Sigmoid colon (tissue), 7 donors: ENCODE results near the gene EPHA4. TPM values are rescaled to one million over a fixed set of nuclear protein-coding genes. Genes with fewer than 3 reads are reported as not detected.

Experiments used
- DNase-seq: peaks from one replicate; pipeline ENCODE4 v3.0.0-alpha.2; 2019
- H3K27ac ChIP-seq, 4 donors: fragments of 200-600 bp; sonication (generic); one replicate each; pipeline ENCODE4 v1.5.1; 2016 to 2019; ENCODE audit warnings: mild to moderate bottlenecking in 1 of 4
- H3K27me3 ChIP-seq, 3 donors: fragments of 200-600 bp; sonication (generic); one replicate each; pipeline ENCODE4 v1.5.1; 2019; ENCODE audit warnings: mild to moderate bottlenecking in 1 of 3
- H3K36me3 ChIP-seq, 4 donors: fragments of 200-600 bp; sonication (generic); one replicate each; pipeline ENCODE4 v1.5.1; 2016 to 2019
- H3K4me1 ChIP-seq, 4 donors: fragments of 200-600 bp; sonication (generic); one replicate each; pipeline ENCODE4 v1.5.1; 2017 to 2019
- H3K4me3 ChIP-seq, 4 donors: fragments of 200-600 bp; sonication (generic); one replicate each; pipeline ENCODE4 v1.5.1; 2017 to 2019; ENCODE audit warnings: mild to moderate bottlenecking in 2 of 4, moderate library complexity in 1 of 4
- H3K9me3 ChIP-seq, 4 donors: fragments of 200-600 bp in 3 of 4; sonication (generic) in 3 of 4; one replicate each; pipeline versions ENCODE4 v1.5.1 to v1.6.1; 2013 to 2019
- EP300 ChIP-seq, 4 donors: sonication (generic); formaldehyde crosslinking; IDR thresholded peaks; one replicate each; pipeline ENCODE4 v1.6.1; 2017; ENCODE audit warnings: antibody characterized with exemption in 4 of 4
- POLR2A ChIP-seq, 2 donors: fragments of 450-650 bp; IDR thresholded peaks; one replicate each; pipeline ENCODE4 v1.6.1; 2016; ENCODE audit warnings: antibody characterized with exemption in 2 of 2, mild to moderate bottlenecking in 2 of 2, moderate library complexity in 2 of 2
- POLR2AphosphoS5 ChIP-seq, 4 donors: sonication (generic); formaldehyde crosslinking; IDR thresholded peaks; one replicate each; pipeline ENCODE4 v1.6.1; 2017; ENCODE audit warnings: antibody characterized with exemption in 4 of 4
- WGBS, 2 donors: extraction: QIAGEN DNeasy Blood & Tissue Kit; methylation state at CpG; one replicate each; pipeline ENCODE4 v1.1.7; 2013; 5-methylcytosine and 5-hydroxymethylcytosine counted together
- intact Hi-C: fragments of 100-400 bp; cut with DNase I; formaldehyde crosslinking; loops from one replicate; pipeline ENCODE4 v1.15.1; 2023
- polyA plus RNA-seq, 3 donors: library from polyadenylated mRNA; stranded (reverse); fragments of 200-250 nt; gene quantifications; one replicate each; pipeline ENCODE4 v1.2.3, GENCODE V29; 2013
- total RNA-seq, 4 donors: library from RNA; depleted of rRNA; stranded (reverse); fragments of >200 nt; gene quantifications; one replicate each; pipeline ENCODE4 v1.1.0, GENCODE V29; 2016
- TF ChIP-seq, protein P1 (sequence below), 4 experiments: fragments of 450-650 bp in 3 of 4; fragments of 200-600 bp in 1 of 4; IDR thresholded peaks; one replicate each; pipeline ENCODE4 v1.5.1; 2016 to 2019; ENCODE audit warnings: antibody characterized with exemption in 4 of 4, mild to moderate bottlenecking in 3 of 4, moderate library complexity in 2 of 4
- donor health status: healthy with polysubstance abuse.
- donor health status: Bipolar disorder and iron deficiency.
- donor health status: healthy.

The EPHA4 gene
- total and polyA plus RNA-seq, 7 donors, result 1.2 to 50.7 (median 26.9) TPM

DNA sequence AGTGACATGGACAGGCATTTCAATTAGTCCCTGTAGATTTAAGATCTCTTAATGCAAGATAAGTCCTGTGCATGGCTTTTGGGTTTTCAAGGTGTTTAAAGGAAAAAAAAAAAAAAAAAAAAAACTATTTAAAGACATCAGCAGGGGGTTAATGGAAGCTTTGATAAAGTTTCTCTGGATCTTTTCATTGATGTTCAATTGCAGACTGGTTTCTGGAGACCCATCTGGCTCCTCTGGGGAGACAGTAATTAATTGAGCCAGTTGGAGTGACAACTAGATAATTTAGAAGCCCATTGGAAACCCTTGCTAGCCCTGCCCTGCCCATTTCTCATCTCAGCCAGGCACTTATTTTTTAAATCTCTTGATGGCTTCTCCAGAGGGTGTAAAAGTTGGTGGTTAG, 98.7 kb downstream of the EPHA4 start:
- Histone ChIP-seq H3K9me3 (no peaks in the 10 kb centered on the region), H3K27me3 (no peaks in the 10 kb centered on the region), H3K4me3 (no peak overlapping the region), H3K4me1 (peaks cover 0 to 32% (median 10%) of the 10 kb centered on the region in 4 donors), H3K36me3 (no peaks in the 10 kb centered on the region), H3K27ac (peak overlapping the region in 1 of 4 donors; percentile 1)
- intact Hi-C loops, result no loop called here
- TF ChIP-seq POLR2A (IDR thresholded peaks at IDR 0.05) (no peak), POLR2AphosphoS5 (IDR thresholded peaks at IDR 0.05) (no peak), EP300 (IDR thresholded peaks at IDR 0.05) (no peak)
- TF ChIP-seq, protein P1, sequence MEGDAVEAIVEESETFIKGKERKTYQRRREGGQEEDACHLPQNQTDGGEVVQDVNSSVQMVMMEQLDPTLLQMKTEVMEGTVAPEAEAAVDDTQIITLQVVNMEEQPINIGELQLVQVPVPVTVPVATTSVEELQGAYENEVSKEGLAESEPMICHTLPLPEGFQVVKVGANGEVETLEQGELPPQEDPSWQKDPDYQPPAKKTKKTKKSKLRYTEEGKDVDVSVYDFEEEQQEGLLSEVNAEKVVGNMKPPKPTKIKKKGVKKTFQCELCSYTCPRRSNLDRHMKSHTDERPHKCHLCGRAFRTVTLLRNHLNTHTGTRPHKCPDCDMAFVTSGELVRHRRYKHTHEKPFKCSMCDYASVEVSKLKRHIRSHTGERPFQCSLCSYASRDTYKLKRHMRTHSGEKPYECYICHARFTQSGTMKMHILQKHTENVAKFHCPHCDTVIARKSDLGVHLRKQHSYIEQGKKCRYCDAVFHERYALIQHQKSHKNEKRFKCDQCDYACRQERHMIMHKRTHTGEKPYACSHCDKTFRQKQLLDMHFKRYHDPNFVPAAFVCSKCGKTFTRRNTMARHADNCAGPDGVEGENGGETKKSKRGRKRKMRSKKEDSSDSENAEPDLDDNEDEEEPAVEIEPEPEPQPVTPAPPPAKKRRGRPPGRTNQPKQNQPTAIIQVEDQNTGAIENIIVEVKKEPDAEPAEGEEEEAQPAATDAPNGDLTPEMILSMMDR (IDR thresholded peaks at IDR 0.05), result no peak
- DNase-seq, result no peak

DNA sequence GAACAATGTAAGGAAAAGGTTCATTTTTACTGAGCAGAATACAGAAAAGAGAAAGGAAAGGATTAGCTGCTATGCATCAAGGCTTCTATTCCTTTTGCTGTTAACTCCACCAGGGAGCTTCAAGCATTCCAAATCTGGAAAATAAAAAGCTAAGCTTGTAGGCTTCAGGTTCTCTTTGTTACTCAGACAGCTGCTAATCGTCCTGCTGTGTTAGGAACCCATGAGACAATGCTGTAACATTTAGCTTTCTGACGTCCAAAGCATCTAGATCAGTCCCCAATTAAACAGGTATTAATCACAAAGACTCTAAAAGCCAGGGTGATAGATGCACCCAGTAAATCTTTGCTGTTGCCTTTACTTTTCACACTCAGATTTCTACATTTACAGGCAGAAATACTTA, 103.8 kb downstream of the EPHA4 start:
- Histone ChIP-seq H3K4me1 (peaks cover 0 to 43% (median 22%) of the 10 kb centered on the region in 4 donors), H3K4me3 (no peak overlapping the region), H3K36me3 (no peaks in the 10 kb centered on the region), H3K27ac (peak overlapping the region in 3 of 4 donors; percentile 33 to 55 (median 49)), H3K9me3 (no peaks in the 10 kb centered on the region), H3K27me3 (no peaks in the 10 kb centered on the region)
- TF ChIP-seq POLR2A (IDR thresholded peaks at IDR 0.05) (no peak), POLR2AphosphoS5 (IDR thresholded peaks at IDR 0.05) (no peak), EP300 (IDR thresholded peaks at IDR 0.05) (no peak)
- TF ChIP-seq, protein P1 (IDR thresholded peaks at IDR 0.05), result no peak
- intact Hi-C loops, result no loop called here
- DNase-seq, result no peak
- WGBS, 2 donors, result 76 to 84% methylated on average over 2 of the region's 2 CpGs

GRCh38 chr2:221467610-221468009, 104.5 kb downstream of the EPHA4 start:
- Histone ChIP-seq H3K4me3 (no peak overlapping the region), H3K4me1 (peaks cover 0 to 43% (median 24%) of the 10 kb centered on the region in 4 donors), H3K9me3 (no peaks in the 10 kb centered on the region), H3K27me3 (no peaks in the 10 kb centered on the region), H3K36me3 (no peaks in the 10 kb centered on the region), H3K27ac (peak overlapping the region in 3 of 4 donors; percentile 33 to 55 (median 49))
- intact Hi-C loops, result no loop called here
- WGBS, 2 donors, result 71 to 88% methylated on average over 2 of the region's 2 CpGs
- peak in 2 of 4 donors; percentile 77 to 84 for TF ChIP-seq POLR2AphosphoS5 (IDR thresholded peaks at IDR 0.05)
- TF ChIP-seq, protein P1 (IDR thresholded peaks at IDR 0.05), result no peak
- DNase-seq, result no peak

GRCh38 chr2:221466744-221467143, 105.4 kb downstream of the EPHA4 start:
- no peaks in the 10 kb centered on the region for H3K27me3 ChIP-seq
- H3K27ac ChIP-seq, result peak overlapping the region in 3 of 4 donors; percentile 33 to 55 (median 49)
- peaks cover 0 to 43% (median 24%) of the 10 kb centered on the region in 4 donors for H3K4me1 ChIP-seq
- intact Hi-C loops, result no loop called here
- TF ChIP-seq POLR2AphosphoS5 (IDR thresholded peaks at IDR 0.05) (no peak), EP300 (IDR thresholded peaks at IDR 0.05) (no peak), POLR2A (IDR thresholded peaks at IDR 0.05) (no peak)
- TF ChIP-seq, protein P1 (IDR thresholded peaks at IDR 0.05), result no peak
- no peaks in the 10 kb centered on the region for H3K36me3 ChIP-seq
- no peaks in the 10 kb centered on the region for H3K9me3 ChIP-seq
- H3K4me3 ChIP-seq, result no peak overlapping the region
- DNase-seq, result no peak
- 95 to 97% methylated on average over 5 of the region's 5 CpGs for WGBS, 2 donors

DNA sequence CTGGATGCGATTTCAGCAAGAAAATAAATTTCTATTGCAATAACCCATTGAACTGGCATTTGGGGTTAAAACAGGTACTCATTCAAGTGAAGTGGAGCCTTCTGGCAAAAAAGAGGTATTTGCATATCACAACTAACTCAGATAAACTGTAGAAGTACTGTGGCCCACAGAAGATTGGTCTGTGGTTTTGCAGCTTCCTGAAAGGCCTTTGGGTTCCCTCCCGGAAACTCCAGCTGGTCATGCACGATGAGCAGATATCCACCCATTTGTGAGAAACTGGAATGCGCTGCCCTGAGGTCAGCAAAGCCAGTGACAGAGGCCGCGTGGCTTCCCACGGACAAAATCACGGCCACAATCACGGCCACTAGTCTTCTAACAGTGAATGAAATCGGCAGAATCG, 106.3 kb downstream of the EPHA4 start:
- no peaks in the 10 kb centered on the region for H3K36me3 ChIP-seq
- no peaks in the 10 kb centered on the region for H3K9me3 ChIP-seq
- no peak for DNase-seq
- intact Hi-C loops, result no loop called here
- no peaks in the 10 kb centered on the region for H3K27me3 ChIP-seq
- peaks cover 0 to 43% (median 24%) of the 10 kb centered on the region in 4 donors for H3K4me1 ChIP-seq
- no peak overlapping the region for H3K4me3 ChIP-seq
- no peak overlapping the region for H3K27ac ChIP-seq
- whole genome bisulfite sequencing, 2 donors, result 65 to 89% methylated on average over 11 of the region's 11 CpGs
- TF ChIP-seq POLR2AphosphoS5 (IDR thresholded peaks at IDR 0.05) (no peak), EP300 (IDR thresholded peaks at IDR 0.05) (no peak), POLR2A (IDR thresholded peaks at IDR 0.05) (no peak)
- TF ChIP-seq, protein P1 (IDR thresholded peaks at IDR 0.05), result no peak
